ENCODE data around the gene GNAI1. TPM values are rescaled to one million over a fixed set of nuclear protein-coding genes. Genes with fewer than 3 reads are reported as not detected.

GNAI1 gene
- total and polyA plus RNA-seq, 10 of the 15 experiments (the other 5 are each of a cell fraction or from before 2014, with no cell fraction given), result not detected

GRCh38 chr7:80129785-80130184 lies 4.8 kb upstream of the GNAI1 start:
- in situ Hi-C loops (cut with MboI) (no loop called here), intact Hi-C loops (cut with micrococcal nuclease; ENCODE audit: unreplicated experiment) (no loop called here)
- no peak overlapping the region for H3K4me3 ChIP-seq
- no peak for DNase-seq (ENCODE audit: low read depth, low spot score)
- H4K20me1 ChIP-seq (ENCODE audit: control insufficient read depth, insufficient read depth), result no peaks in the 10 kb centered on the region
- ChIA-PET CTCF (no interaction called here), POLR2A (no interaction called here), SMC1A (ENCODE audit: uncharacterized antibody, unreplicated experiment) (no interaction called here), RAD21 (ENCODE audit: unreplicated experiment) (no interaction called here)
- no peaks in the 10 kb centered on the region for H3K79me2 ChIP-seq (ENCODE audit: control insufficient read depth, insufficient read depth, low read length)
- ATAC-seq, result no peak
- H2AFZ ChIP-seq (ENCODE audit: control insufficient read depth, low read depth, low read length), result no peak overlapping the region
- BruUV-seq (replicated peaks), result no TSS peak
- H3K4me1 ChIP-seq (ENCODE audit: control insufficient read depth, insufficient read depth, low read length), result no peaks in the 10 kb centered on the region
- TF ChIP-seq ZNF207 (IDR thresholded peaks at IDR 0.05; ENCODE audit: borderline replicate concordance) (no peak), HDAC6 (IDR thresholded peaks at IDR 0.05; ENCODE audit: unreplicated experiment) (no peak), EZH2 (IDR thresholded peaks at IDR 0.05; ENCODE audit: borderline replicate concordance, control insufficient read depth, low read depth, low read length) (no peak), NFYB (IDR thresholded peaks at IDR 0.05; ENCODE audit: insufficient read depth, low read depth, low read length) (no peak), GATAD2B (conservative IDR thresholded peaks at IDR 0.05; ENCODE audit: low read depth) (no peak), TBL1XR1 (IDR thresholded peaks at IDR 0.05; ENCODE audit: low read depth, low read length) (no peak), JUNB (IDR thresholded peaks at IDR 0.05) (no peak), BHLHE40 (IDR thresholded peaks at IDR 0.05; ENCODE audit: borderline replicate concordance in 1 of 2, low read depth in 2 of 2, low read length in 1 of 2) (no peak), ETV6 (conservative IDR thresholded peaks at IDR 0.05 in 1 of 2, IDR thresholded peaks at IDR 0.05 in 1 of 2; ENCODE audit: borderline replicate concordance in 1 of 2, low read depth in 1 of 2) (no peak)
- H3K36me3 ChIP-seq (ENCODE audit: control insufficient read depth in 2 of 2, insufficient read depth in 2 of 2, low read length in 1 of 2), result no peaks in the 10 kb centered on the region
- no peak overlapping the region for H3K27ac ChIP-seq (ENCODE audit: control insufficient read depth, insufficient read depth)
- H3K9ac ChIP-seq (ENCODE audit: control insufficient read depth, insufficient read depth, low read length), result no peak overlapping the region
- H3K9me3 ChIP-seq (replicated peaks; ENCODE audit: control insufficient read depth, insufficient read depth, low read length), result no peaks in the 10 kb centered on the region; the same call in 2 of the 3 replicates
- peaks cover 2% of the 10 kb centered on the region in 2 experiments; a peak in 1 of 4 replicates for H3K27me3 ChIP-seq (replicated peaks in 1 of 2; ENCODE audit: control insufficient read depth in 2 of 2, insufficient read depth in 2 of 2, low read length in 1 of 2)
- no peak overlapping the region for H3K4me2 ChIP-seq (ENCODE audit: control insufficient read depth, insufficient read depth)
- FAIRE-seq, result no peak

Data from GM12878 (cell line).